ENCODE measurements around the gene ARID3B.
"Not testable (repeated sequence)": the region's sequence is repeated elsewhere in the genome, so short reads cannot be mapped to it uniquely, and the experiment has no call there.

The ARID3B gene

GRCh38 chr15:74537736-74538135 is 3.3 kb upstream of the ARID3B start:
- DNase-seq, result no peak

GRCh38 chr15:74539521-74539920 is 1.5 kb upstream of the ARID3B start:
- not testable (repeated sequence) for DNase-seq

- DNase-seq, result no peak
Observed at GRCh38 chr15:74540161-74540760, 759 bp upstream of the ARID3B start.

GRCh38 chr15:74541494-74542165 is 610 bp downstream of the ARID3B start:
- DNase-seq, result no peak

DNA sequence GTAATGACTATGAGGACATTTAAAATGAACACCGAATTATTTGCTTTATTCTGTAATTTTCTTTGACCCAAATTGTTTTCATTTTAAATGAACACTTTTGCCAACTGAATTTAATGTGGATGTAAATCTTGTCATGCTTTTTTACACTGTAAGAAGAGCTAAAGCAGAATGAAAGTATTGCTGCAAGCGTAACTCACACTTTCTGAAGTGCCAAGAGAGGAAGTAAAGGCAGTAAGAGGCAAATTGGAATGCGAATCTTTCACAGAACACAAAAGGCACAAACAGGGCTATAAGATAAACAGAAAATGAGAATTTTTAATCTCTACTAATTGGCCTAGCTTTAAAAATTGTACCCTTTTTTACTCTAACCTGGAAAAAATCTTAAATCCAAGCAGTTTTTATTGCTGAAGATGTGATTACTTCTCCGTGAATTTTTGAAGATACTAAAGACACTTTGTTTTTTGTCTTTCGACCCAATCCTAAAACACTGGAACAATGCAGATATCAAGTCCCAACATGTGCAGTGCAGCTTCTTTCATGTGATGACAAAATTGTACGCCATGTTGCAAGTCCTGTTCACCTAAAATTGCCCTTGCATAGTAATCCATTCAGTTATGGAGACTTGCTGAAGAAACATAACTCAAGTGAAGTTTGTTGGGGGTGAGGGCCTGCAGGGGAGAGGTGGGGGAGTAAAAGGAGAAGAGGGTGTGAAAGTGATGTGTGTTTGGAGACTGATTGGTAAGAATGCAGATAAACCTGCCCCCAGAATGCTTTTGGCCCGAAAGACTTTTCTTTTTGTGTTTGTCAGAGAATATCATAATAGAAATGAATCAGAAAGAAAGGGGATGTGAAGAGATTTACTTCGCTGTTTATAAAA is 1.4 kb downstream of the ARID3B start:
- DNase-seq, result no peak

DNA sequence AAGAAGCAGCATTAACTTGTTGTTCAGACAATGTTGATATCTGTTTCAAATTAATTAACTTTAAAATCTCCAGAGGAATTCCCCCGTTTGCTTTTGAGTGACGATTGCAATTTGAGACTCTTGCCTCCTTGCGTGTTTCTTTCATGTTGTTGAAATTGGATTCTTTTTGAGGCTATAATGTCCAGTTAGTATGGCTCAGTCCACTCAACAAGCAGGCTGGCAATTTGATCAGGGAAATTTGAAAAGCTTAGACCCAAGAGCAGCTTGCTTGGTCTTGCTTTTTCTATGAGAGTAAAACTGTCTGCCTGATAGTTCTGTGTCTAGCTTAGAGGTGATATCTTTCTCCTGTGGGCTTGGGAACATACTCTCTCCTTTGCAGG is 2.0 kb downstream of the ARID3B start:
- DNase-seq, result no peak

DNA sequence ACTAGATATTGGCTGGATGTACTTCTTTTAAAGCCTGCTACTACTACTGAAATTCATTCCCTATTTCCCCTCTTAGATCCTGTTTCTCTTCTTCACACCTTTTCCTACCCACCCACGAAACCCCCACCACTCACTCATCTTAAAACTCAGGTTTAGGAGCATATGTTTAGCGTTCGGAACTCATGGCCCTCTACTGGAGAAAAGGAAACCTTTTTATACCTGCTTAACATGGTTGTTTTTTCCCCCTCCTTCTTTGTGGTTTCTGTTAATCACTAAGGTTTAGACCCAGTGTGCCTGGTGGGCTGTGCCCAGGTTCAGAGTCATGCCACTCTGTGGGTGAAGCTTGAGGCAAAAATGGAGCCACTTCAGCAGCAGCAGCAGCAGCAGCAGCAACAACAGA is 2.6 kb downstream of the ARID3B start:
- no peak for DNase-seq

GRCh38 chr15:74545086-74545485 is 4.1 kb downstream of the ARID3B start:
- no peak for DNase-seq

- DNase-seq, result peak; percentile 92
Observed at GRCh38 chr15:74545776-74546656, 5.0 kb downstream of the ARID3B start.

- DNase-seq, result no peak
Observed at GRCh38 chr15:74547616-74548015, 6.6 kb downstream of the ARID3B start.

DNA sequence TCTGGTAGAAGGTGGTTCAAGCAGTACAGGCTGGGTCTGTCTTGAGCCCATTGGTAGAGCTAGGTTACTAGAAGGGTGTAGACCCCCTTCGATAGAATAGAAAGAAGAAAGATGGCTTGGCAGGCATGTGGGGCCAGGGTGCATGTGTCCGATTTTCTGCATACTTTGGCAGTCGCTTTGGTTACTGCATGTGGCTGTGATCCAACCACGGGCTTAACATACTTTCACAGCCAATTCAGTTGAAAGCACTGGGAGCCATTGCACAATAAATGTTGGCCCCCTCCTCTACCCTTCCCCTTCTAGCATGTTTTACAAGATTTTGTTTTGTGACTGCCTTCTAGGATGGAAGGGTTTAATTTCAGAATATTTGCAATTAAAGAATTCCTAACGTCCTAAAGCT is 7.2 kb downstream of the ARID3B start:
- DNase-seq, result no peak

GRCh38 chr15:74549816-74550215 is 8.8 kb downstream of the ARID3B start:
- no peak for DNase-seq

GRCh38 chr15:74551714-74552113 is 10.7 kb downstream of the ARID3B start:
- DNase-seq, result no peak

- DNase-seq, result no peak
Observed at GRCh38 chr15:74552773-74553441, 11.9 kb downstream of the ARID3B start.

DNA sequence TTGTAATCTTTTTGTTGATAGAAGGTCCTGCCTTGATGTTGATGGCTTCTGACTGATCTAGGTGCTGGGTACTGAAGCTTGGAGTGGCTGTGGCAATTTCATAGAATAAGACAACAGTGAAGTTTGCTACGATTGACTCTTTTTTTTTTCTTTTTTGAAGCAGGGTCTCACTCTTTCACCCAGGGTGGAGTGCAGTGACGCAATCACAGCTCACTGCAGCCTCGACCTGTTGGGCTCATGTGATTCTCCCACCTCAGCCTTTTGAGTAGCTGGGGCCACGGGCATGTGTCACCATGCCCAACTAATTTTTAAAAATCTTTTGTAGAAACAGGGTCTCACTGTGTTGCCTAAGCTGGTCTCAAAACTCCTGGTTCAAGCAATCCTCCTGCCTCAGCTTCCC is 14.2 kb downstream of the ARID3B start:
- DNase-seq, result no peak

DNA sequence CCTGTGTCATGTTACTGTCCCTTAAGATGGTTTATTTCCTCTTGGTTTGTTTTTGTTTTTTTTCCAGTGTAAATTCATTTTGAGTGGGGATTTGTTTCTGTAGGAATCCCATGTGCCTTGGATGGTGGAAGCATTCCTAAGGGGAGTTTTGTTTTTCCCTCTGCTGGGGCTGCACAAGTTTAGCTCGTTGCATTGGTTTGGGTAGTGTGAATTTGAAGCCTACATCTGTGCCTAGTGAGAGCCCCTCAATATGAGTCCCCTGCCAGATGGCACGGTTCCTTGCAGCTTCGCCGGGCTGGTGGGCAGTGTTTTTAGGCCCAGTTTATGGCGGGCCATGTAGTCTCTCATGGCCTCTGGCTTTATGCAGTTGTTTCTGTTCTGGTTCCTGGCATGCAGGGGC is 17.7 kb downstream of the ARID3B start:
- no peak for DNase-seq

GRCh38 chr15:74563442-74563841 is 22.4 kb downstream of the ARID3B start:
- DNase-seq, result no peak

- DNase-seq, result no peak
Observed at GRCh38 chr15:74564182-74564581, 23.2 kb downstream of the ARID3B start.

- DNase-seq, result no peak
Observed at GRCh38 chr15:74565381-74566085, 24.5 kb downstream of the ARID3B start.

GRCh38 chr15:74568594-74568993 is 27.6 kb downstream of the ARID3B start:
- no peak for DNase-seq

GRCh38 chr15:74569731-74570070 is 28.7 kb downstream of the ARID3B start:
- no peak for DNase-seq

DNA sequence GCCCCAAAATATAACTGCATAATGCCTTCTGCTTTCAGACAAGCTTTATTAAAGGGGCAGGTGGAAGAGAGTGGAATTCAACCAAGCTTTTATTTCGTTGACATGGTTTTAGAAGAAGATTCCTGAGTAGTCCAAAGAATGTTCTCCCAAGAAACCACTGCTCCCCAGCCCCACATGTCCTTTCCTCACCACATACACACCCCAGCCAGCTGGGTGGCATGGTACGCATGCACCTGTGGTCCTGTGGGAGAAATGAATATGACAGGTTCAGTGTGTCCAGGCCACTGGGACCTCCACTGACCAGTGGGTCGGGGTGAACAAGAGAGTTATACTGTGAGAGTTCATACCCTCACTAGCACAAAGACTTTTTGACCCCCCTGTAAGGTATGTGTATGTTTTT is 30.2 kb downstream of the ARID3B start:
- DNase-seq, result no peak

Data from NCI-H446 treated with DMSO at 0.1 percent for 48 hours (cell line).